Posterior cingulate gyrus (tissue), 11 donors: Measurements from ENCODE around the gene SLC5A4.
"Not testable (repeated sequence)": the region's sequence is repeated elsewhere in the genome, so short reads cannot be mapped to it uniquely, and the experiment has no call there.

Experiments
- DNase-seq, 10 donors: peaks; one replicate each; pipeline versions ENCODE4 v3.0.0 to v3.0.0-alpha.2; 2020 to 2021; ENCODE audit warnings: mixed read lengths in 3 of 10
- intact Hi-C: fragments of 100-400 bp; cut with DNase I; formaldehyde crosslinking; loops from one replicate; pipeline ENCODE4 v1.15.1; 2023

Gene SLC5A4

DNA sequence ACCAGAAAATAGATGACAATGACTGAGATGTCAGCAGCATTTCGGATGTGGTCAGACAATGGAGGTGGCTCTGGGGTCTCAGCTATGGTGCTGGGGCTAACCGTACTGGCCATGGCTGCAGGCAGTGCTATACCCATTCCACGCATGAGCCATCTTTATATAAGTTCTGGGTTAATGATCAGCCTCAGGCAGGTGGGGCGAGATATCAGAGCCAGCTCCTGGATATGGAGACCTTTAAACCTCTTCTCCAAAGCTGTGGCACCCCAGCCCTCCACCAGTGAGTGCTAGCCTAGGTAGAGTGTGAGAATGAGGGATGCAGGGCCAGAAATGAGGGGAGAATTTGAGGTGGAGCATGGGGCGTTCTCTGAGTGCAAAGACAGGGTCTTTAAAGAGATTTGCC, at the start of gene SLC5A4:
SLC5A4 (minus strand) TSS at position 131 of the 400 bp plus-strand sequence; CDS start at position 113, 18 bp downstream.
- no peak for DNase-seq
- intact Hi-C loops, result no loop called here

DNA sequence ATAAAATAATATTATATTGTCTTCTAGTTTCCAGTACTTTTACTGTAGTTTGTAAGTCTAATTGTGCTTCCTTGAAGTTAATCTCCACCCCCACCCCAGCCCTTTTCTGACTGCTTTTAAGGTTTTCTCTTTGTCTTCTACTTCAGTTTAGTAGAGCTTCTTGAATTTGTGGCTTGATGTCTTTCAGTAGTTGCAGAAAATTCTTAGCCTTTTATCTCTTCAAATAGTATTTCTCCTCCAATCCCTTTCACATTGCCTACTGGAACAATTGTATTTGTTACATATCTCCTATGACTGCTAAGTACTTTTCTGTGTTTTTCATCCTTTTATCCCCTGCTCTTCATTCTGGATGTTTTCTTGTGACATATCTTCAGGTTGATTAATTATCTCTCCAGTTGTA, 38.8 kb upstream of the SLC5A4 start:
- intact Hi-C loops, DNase-seq: not testable (repeated sequence)

DNA sequence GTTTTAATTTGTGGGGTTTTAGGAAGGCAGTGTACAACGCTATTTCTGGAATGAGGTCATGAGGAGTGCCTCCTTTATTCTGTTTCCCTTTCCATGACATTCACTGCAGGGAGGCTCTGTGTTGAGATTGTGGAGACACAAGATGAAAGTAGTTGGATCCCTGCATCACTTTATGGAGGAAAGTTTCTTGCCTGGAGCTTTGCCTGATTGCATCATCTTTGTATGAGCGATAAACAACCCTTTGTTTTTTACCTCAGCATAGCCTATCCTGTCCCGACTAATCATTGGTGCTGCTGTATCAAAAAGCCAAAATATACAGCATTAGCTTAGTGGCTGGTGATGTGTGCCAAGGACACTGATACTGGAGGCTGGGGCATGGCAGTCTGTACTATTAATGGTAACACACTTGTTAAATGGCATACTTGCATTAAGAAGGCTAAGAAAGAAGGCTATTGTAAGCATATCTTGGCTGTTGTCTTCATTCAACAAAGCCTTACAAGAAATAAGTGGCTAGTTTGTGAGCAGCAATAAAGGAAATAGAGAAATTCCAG, 31.2 kb upstream of the SLC5A4 start:
- DNase-seq, result no peak
- intact Hi-C loops, result no loop called here

DNA sequence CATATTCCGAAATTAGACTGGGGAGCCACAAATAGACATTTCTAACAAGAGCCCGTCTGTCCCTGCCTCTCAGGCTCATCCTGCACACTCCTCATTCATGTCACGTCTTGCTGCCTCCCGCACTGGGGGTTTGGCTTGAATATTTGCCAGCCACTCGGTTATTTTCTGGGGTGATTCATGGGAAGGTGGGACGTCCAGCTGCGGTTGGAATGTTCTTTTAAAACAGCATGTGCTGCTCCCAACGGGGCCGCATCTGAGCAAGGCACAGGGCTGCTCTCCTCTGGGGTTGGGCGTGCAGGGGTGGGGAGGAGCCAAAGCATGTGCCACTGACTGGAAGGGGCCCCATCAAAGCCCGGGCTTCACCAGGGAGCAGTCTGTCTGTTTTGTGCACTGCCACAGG, 25.9 kb upstream of the SLC5A4 start:
- peak in 6 of 10 donors; percentile 23 to 86 (median 63) for DNase-seq
- intact Hi-C loops, result no loop called here

DNA sequence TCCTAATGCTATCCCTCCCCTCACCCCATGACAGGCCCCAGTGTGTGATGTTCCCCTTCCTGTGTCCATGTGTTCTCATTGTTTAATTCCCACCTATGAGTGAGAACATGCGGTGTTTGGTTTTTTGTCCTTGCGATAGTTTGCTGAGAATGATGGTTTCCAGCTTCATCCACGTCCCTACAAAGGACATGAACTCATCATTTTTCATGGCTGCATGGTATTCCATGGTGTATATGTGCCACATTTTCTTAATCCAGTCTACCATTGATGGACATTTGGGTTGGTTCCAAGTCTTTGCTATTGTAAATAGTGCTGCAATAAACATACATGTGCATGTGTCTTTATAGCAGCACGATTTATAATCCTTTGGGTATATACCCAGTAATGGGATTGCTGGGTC, 20.2 kb upstream of the SLC5A4 start:
- intact Hi-C loops, DNase-seq: not testable (repeated sequence)

DNA sequence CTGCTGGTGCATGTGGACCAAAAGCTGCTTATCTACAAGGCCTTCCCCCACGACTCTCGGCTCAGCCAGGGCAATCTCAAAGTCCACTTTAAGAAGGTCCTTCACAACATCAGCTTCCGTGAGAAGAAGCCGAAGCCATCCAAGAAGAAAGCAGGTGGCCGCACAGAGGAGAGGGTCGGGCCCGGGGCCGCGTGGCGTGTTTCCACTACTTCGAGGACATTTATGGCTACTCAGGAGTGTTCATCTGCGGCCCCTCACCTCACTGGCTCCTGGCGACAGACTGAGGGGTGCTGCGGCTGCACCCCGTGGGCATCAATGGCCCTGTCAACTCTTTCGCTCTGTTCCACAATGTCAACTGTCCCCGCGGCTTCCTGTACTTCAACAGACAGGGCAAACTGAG, 16.2 kb upstream of the SLC5A4 start:
- no peak for DNase-seq
- intact Hi-C loops, result no loop called here

DNA sequence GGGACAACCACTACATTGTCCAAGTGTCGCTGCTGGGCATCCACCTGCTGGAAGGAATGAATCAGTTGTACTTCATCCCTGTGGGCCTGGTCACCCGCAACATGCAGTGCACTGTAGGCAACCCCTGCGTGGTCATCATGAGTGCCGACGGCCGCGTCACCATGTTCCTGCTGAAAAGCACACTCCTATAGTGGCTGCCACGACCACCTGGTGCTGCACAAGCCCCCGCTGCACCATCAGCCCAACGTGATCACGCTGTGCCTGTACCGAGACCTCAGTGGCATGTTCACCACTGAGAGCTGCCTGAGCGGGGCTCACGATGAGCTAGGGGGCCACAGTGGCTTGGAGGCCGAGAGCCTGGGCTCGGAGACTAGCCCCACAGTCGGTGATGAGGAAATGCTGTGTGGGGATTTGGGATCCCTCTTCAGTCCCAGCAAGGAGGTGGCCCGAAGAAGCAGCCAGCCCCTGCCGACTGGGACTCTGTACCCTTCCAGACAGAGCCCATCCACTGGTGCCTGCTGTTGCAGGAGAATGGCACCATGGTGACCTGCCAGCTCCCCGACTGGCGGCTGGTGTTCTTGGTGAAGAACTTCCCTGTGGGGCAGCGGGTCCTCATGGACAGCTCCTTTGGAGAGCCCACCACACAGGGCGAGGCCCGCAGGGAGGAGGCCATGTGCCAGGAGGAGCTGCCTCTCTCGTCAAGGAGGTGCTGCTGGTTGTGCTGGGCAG, 15.7 kb upstream of the SLC5A4 start:
- intact Hi-C loops, result no loop called here
- peak in 1 of 10 donors; percentile 81 for DNase-seq

DNA sequence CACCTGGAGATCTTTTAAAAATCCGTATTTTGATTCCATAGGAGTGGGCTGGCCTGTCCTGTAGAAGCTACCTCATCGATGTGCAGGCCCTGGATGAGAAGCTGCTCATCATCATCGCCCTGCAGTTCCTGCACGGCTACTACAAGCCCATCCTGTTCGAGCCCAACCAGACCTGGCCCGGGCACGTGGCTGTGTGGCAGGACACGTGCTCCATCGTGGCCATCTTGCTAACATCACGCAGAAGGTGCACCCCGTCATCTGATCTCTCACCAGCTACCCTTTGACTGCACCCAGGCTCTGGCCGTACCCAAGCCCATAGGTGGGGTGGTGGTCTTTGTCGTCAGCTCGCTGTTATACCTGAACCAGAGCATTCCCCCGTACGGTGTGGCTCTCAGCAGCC, 14.2 kb upstream of the SLC5A4 start:
- intact Hi-C loops, result loop anchor here (5.0 to 10.0 kb wide), 3 partner anchors 65 to 292 kb away; partner anchors contain the start of gene RFPL2
- no peak for DNase-seq

DNA sequence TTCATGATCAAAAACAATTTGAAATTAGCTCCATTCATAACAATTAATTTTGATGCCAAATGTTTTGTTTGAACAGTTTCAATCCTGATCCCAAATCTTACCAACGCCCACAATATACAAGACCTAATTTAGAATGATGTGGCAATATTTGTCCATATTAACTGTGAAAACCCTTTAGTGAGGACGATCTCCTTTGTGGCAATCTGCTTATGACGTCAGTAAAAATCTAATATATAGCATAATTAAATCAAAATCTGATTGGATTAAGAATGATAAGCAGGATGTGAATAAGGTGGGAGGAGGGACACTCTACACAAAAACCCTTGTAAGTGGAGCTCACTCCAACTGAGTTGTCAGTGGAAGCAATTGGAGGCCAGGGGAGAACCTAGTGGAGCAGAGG, 11.9 kb upstream of the SLC5A4 start:
- no peak for DNase-seq
- intact Hi-C loops, result loop anchor here (5.0 to 10.0 kb wide), 3 partner anchors 62 to 290 kb away; partner anchors contain the start of gene RFPL2

DNA sequence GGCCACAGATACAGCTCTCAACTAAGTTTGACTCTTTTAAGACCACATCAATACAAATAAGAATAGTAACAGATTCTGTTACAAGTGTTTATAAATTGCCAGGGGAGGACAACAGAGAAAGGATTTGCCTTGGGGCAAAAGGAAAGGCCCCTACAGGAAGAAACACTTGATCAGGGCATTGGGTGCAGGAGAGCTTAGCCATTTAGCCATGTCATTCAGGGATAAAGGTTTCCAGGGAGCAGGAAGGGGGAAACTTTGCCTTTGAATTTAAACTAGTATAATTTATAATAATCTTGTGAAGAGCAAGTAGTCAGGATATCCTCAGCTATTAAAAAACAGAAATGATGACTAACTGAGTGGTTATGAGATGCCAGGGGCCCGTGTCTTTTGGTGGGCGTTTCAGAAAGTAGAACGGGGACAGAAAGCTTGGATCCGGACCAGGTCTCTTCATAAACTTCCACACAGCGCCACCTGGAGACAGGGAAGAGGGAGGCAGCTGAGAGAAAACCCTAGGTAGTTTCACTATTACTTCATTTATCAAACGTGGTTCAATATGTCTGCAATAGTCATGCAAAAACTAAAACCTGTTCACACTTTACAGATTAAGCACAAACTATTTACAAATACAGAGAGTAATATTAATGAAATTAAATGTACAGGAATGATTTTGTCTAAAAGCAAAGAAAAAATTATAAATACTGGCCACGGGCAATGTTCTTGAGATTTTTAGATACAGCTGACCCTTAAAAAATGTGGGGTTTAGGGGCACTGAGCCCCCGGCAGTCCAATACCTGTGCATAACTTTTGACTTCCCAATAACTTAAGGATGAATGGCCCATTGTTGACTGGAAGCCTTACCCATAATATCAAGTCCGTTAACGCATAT, 11.0 kb upstream of the SLC5A4 start:
- peak; percentile 42 to 92 (median 66) for DNase-seq
- intact Hi-C loops, result loop anchor here (5.0 to 10.0 kb wide), 3 partner anchors 61 to 289 kb away; partner anchors contain the start of gene RFPL2

DNA sequence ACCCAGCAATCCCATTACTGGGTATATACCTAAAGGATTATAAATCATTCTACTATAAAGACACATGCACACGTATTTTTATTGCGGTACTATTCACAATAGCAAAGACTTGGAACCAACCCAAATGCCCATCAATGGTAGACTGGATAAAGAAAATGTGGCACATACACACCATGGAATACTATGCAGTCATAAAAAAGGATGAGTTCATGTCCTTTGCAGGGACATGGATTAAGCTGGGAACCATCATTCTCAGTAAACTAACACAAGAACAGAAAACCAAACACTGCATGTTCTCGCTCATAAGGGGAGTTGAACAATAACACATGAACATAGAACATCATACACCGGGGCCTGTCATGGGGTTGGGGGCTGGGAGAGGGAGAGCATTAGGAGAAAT, 8.5 kb upstream of the SLC5A4 start:
- intact Hi-C loops, result loop anchor here (10.0 kb wide), 1 partner anchor 59 kb away; the partner anchor contains the start of gene RFPL2
- not testable (repeated sequence) for DNase-seq

DNA sequence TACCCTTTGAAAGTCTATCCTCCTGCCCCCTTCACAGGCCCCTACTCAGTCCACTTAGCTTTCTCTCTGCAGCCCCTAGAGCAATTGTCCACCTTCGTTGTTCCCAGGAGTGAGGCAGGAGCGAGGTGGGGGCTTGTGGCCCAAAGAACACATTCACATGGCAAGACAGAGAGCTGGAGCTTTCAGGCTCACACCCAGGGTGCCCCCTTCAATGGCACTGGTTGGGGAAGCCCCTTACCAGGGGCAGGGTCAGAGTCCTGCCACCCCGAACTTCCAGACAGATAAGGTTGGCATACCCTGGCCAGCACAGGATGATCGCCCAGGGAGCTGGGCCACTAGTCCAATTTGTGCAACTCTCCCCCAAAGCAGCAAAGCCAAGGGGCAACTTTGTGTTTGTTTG, 6.2 kb upstream of the SLC5A4 start:
- intact Hi-C loops, result loop anchor here (10.0 kb wide), 1 partner anchor 57 kb away; the partner anchor contains the start of gene RFPL2

DNA sequence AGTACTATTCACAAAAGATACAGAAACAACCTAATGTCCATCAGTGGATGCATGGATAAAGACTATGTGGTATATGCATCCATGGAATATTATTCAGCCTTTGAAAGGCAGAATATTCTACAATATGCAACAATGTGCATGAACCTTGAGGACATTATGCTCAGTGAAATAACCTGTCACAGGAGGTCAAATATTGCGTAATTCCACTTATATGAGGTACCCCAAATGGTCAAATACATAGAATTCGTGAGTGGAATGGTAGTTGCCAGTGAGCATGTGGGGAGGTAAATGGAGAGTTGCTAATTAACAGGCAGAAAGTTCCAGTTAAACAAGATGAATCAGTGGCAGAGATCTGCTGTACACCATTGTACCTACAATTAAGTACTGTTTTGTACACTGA, 3.6 kb upstream of the SLC5A4 start:
- intact Hi-C loops, result no loop called here
- no peak for DNase-seq

More for the DNA sequence above, 6.2 kb upstream of the SLC5A4 start:
- no peak for DNase-seq

DNA sequence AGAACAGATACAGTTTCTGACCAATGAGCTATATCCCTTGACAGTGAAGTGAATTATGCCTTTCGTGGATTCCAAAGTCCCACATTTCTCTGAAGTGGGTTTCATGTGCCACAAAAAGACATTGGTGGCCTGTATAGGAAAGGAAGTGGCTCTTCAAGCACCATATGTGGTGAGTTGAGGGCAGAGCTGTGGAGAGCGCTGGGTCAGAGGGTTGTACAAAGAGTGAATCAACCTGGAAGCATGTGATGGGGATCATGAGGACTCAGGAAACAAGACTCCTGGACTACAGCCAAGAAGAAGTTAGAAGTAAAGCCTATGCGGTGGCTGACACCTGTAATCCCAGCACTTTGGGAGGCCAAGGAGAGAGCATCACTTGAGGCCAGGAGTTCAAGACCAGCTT, 579 bp upstream of the SLC5A4 start:
- no peak for DNase-seq
- intact Hi-C loops, result no loop called here

DNA sequence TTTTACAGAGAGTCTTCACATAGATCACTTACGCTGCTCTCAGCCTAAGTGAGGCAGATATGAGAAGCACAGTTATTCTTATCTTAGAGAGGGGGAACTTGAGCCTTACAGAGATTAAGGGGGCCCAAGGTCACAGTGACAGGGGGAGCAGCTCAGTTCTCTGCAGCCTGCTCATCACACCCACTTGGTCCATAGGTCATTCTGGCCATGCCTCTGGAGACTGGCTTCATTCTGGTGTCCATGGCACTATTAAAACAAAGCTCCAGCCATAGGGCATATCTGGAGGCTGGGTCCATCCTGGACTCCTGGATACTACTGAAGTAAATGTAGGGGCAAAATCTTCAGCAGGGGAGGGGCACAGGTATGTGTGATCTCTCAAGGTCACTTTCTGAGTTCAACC, 5.9 kb downstream of the SLC5A4 start:
- no peak for DNase-seq
- intact Hi-C loops, result no loop called here

DNA sequence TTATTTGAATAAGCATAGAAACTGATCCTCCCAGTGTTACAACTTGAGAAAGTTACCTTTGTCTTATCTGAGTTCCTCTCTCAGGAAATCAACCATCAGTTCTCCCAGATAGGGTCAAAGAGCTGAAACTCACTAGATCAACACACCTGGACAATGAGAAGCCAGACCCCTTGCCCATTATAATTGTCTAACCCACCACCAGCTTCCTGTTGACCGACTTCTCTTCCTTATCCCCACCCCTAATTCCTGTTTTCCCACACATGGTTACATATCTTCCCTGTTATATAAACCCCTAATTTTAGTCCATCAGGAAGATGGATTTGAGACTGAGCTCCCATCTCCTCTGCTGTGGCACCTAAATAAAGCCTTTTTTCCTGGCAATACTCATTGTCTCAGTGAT, 6.9 kb downstream of the SLC5A4 start:
- intact Hi-C loops, result no loop called here
- DNase-seq, result no peak

DNA sequence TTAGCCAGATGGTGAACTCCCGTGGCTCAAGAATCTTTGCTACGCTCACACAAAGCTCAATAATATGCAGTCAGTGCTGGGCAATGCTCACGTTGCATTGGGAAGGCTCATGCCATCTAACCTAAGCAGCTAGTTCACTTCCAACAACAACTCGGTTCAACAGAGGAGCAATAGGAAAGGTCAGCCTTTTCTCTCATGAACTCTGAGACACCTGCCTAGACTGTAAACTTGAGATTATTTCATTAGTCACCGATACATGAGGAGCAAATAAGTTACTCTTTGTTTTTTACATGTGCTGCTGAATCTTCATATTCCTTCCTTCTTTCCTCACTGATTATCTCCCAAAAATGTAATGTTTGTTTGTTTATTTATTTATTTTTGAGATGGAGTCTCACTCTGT, 9.0 kb downstream of the SLC5A4 start:
- no peak for DNase-seq
- intact Hi-C loops, result no loop called here

DNA sequence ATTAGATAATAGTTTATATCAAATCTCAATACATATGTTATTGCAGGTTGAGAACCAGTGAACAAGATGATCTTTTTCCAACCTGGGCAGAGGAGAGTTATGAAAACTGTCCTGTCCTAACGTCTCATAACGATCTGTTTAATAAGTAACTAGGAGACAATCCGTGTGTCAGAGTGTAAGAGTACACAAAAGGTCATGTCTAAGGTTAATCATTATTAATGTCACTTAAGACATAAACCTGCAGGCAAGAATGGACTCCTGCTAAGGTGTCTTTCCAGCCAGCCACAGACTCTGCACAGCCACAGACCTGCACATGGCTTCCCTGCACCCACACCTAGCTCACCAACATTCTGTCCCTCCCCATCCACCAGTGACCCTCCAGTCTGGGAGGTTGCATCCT, 10.1 kb downstream of the SLC5A4 start:
- intact Hi-C loops, result no loop called here
- DNase-seq, result no peak

DNA sequence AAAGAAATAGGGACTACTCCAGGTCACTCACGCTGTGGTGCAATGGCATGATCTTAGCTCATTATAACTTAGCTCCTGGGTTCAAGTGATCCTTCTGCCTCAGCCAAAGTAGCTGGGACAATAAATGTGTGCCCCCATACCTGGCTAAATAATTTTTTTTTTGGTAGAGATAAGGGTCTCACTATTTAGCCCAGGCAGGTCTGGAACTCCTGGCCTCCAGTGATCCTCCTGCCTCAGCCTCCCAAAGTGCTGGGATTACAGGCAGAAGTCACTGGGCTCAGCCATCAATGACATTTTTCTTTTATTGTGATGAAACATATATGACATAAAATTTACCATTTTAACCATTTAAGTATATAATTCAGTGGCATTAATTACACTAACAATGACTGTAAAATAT, 10.6 kb downstream of the SLC5A4 start:
- intact Hi-C loops, result no loop called here
- no peak for DNase-seq

DNA sequence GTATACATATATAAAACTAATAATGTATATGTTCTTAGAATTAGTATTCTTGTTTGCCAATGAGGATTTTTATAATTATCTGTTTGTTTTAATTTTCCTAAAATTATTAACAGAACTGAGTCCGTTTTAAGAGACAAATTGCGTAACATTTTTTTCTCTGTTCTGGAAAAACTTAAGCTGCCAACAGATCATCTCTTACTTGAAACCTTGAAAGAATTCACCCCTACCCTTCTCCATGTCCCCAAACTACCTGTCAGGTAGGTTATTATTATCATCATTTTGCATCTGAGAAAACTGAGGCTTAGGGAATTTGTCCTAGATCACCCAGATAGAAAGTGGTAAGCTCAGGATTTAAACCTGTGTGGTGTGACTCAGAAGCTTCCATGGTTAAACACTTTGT, 14.7 kb downstream of the SLC5A4 start:
- no peak for DNase-seq
- intact Hi-C loops, result no loop called here

DNA sequence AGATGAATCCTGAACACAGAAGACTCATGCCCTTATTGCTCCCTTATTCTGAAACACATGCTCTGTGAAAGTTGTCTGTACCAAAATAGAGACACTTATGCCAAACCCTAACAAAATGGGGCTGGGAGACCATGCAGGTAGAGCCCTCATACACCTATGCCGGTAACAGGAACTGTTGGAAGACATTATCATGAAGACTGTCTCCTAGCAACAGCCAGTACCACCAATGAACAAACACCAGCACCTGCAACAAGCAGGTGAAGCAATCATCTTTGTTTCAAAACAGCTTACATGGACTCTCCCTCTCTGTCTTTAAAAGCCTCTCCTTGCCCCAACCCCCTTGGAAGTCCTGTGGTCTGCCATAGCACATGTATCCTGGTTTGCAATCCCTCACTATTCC, 17.2 kb downstream of the SLC5A4 start:
- intact Hi-C loops, result no loop called here
- DNase-seq, result no peak
